Activated T-helper 1 cell treated with Interleukin-2 at 50 U/mL for 16 hours (primary cell): ENCODE data around the gene CLBA1.

Experiments
- DNase-seq: peaks from one replicate; pipeline ENCODE4 v3.0.0-alpha.2; 2020; ENCODE audit warnings: low read depth

CLBA1 gene

DNA sequence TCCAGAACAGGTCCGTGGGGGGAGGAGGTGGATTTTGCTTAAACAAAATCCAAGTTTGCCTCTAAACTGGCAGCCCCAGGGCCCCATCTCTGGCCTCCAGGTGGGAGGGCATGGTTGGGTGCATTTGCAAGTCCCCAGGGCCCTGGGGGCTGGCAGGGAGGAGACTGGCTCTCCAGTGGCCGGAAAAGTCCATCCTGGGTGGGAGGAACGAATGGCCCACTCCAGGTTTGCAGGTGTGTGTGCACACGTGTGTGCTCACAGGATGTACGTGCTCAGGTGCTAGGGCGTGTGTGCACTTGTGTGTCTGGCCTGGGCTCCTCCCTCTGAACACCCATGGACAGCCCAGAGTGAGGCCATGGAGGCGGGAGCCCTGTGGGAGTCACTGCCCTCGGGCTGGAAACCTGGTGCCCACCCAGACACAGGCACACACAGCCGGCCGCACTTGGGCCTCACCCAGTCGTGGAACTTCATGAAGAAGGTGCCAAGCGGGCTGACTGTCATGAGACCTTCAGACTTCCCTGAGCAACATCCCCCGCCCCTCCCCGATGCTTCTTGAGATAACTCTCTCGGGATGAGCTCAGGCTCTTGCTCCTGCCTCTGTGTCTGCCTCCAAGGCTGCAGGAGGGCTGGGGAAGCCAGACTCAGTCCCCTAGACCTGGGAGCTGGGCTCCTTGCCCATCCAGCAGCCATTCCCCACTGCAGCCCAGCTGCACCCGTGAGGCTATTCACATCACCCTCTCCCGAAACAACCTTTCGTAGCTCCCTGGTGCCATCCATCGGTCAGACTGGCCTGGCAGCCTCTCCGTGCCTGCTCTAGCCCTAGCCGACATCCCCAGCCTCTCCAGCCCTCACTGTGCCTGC is 16.8 kb upstream of the CLBA1 start:
- no peak for DNase-seq

DNA sequence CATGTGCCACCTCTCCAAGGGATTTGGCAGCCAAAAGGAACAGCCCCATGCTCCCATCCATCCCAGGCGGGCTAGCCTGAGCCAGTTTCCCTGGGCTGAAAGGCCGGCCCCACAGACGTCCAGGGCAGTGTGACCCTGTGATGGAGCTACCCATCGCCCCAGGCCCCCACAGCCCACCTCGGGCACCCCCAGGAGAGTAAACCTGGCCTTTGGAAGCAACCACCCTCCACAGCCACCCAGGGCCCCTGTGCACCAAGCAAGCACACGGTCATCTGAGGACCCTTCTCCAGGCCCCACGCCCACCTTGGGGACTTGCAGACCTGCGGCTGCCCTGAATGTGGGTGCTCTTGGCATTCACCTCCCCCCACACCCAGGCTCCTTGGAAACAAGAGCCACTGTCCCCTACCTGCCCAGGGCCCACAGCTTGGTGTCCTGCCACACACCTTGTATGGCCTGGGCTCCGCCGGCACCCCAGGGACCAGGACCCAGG is 15.8 kb upstream of the CLBA1 start:
- no peak for DNase-seq

DNA sequence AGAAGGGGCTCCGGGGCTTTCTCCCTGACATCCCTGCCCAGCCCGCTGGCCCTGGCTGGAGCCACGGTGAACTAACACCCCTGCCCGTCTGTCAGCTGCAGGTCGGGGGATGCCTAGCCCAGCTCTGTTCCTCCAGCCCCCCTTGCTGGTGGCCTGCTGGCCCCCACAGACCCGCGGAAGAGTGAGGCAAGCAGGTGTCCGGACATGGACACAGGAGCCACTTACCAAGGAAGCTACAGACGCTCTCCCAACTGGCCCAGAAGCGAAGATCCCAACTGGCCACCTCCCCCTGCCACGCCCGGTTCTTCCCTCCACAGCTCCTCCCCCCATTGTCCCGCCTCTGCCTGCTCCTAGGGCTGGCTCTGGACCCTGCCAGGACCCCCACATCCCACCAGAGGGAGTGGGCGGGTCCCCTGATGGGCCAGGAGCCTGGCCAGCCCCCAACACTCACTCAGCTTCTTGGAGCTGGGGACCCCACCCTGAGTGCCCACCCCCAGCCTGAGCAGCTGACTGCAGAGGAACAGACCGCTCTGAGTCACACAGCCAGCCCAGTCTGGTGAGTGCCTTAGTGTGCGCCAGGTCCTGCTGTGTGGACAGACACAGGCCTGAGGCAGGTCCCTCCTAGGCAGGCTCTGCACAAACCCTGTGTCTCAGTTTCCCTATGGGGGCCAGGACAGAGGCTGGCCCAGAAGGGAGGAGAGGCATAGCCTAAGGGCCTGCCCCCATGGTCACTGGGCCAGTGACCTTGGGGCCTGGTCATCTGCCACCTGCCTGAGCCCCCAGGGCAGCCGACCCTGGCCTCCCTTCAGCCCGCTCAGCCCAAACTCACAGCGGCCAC is 15.1 kb upstream of the CLBA1 start:
- no peak for DNase-seq

DNA sequence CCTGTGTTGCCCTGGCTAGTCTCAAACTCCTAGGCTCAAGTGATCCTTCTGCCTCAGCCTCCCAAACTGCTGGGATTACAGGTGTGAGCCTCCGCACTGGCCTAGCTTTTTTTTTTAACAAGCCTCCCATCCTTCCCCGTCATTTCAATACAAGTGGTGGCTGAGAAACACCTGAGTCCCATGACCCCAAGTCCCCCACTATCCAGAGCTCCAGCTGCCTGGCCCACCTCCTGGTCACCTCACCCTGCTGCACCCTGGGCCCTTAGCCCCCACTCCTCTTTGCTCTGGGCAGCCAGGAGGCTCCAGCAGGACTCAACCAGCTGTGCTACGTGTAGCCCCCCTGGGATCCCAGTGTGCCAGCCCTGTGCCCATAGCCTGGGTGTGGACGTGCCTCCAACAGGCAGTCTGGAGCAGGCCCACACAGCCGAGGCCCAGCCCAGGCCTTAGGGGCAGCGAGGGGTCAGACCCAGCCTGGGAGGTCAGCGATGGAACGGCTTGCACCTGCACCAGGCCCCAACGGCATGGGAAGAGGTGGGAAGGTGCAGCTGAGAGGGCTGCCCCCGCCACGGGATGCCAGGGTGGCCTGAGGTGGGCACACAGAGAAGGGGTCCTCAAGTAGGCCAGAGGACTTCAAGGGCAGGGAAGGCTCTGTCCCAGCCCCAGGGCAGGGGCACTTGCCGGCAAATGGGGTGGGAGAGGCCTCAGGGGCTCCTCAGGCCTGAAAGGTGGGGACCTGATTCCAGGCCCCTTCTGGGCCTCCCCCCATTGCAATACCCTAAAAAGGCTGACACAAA is 13.9 kb upstream of the CLBA1 start:
- DNase-seq: no peak

DNA sequence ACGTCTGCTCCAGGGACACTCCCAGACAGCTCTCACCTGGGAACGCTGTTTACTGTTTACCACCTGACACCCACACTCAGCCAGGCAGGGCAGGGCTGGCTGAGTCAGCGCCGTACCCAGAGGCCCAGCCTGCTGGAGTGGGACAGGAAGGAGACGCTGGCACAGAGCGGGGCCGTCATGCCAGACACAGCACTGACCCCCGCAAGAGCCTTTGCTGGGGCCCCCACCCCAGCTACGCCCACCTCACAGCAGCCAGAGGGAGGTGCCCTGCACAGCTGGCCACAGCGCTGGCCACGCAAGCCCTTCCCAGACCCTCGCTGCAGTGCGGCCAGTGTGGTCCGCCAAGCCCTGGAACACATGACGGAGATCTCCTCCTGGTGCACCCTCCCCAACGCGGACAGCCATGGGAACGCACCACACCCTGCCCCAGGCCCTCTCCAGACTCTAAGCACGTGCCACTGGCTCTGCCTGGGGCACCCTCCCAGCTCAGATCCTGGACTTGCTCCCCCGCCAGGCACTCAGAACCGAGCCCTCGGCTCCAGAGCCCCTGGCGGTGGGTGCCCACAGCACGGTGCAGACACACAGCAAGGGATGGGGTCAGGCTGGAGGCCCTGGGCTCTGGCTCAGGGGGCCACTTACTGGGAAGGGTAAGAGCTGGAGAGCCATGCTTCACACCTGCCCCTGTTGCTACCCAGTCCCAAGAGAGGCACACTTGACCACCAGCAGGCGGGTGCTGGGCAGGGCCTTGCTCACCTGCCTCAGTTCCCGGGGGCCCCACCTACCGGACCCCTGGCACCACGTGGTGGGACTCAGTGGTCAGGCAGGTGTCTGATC is 13.1 kb upstream of the CLBA1 start:
- no peak for DNase-seq

DNA sequence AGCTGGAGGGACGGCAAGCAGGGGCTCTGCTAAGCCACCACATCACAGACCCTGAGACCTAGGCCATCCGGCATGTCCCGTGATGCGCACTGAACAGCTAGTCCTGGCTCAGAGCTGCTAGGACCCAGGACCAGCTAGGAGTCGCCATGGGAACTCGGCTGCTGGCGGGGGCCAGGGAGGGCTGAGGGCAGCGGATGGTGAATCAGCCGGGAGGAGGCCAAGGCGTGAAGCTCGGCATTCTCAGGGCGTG is 12.5 kb upstream of the CLBA1 start:
- no peak for DNase-seq

DNA sequence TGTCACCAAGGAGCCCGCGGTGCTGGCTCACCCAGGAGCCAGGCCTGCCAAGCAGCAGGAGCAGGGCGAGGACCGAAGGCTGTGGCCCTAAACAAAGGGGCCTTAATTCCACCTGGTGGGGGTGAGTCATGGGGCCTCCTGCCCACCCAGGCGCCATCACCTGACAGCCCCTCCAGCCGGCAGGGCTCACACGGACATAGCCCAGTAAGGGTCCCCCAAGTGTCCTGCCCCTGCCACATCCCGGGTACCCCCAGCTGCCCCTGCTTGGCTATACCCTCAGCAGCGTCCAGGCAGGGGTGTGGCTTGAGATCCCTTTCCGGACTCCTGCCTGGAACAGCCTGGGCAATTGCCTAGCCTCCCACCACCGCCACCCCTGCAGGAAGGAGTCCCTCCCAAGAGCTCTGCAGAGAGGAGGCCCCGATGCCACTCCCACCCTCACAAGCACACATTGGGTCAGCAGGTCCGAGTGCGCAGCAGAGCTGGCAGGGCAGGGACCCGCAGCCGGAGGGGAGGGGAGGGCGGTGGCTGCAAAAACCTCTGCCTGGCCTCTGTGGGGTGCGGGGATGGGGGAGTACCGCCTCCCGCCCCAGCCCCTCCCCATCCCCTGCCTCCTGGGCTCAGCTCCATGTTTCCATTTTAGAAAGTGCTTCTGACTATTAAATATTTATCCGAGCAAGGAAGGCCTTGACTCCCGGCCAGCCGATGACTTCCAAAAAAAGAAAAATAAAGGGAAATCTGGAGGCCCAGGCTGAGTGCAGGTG is 12.0 kb upstream of the CLBA1 start:
- DNase-seq: no peak

DNA sequence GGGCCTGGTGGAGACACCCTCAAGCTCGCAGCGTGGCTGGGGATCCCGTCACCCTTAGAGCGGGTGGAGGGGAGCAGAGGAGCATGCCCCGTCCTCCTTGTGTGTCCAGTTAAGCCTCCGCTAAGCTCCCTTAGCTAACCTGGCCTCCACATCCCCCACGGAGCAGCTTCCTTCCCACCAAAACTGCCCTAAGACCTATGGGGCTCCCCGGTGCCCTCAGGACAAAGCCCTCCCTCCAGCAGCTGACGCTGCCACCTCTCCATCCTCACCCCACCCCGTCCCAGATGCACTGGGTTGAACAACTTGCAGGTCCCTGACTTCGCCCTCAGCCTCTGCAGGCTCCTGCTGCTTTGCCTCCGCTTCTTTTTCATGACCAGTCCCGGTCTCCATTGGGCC is 11.4 kb upstream of the CLBA1 start:
- no peak for DNase-seq

DNA sequence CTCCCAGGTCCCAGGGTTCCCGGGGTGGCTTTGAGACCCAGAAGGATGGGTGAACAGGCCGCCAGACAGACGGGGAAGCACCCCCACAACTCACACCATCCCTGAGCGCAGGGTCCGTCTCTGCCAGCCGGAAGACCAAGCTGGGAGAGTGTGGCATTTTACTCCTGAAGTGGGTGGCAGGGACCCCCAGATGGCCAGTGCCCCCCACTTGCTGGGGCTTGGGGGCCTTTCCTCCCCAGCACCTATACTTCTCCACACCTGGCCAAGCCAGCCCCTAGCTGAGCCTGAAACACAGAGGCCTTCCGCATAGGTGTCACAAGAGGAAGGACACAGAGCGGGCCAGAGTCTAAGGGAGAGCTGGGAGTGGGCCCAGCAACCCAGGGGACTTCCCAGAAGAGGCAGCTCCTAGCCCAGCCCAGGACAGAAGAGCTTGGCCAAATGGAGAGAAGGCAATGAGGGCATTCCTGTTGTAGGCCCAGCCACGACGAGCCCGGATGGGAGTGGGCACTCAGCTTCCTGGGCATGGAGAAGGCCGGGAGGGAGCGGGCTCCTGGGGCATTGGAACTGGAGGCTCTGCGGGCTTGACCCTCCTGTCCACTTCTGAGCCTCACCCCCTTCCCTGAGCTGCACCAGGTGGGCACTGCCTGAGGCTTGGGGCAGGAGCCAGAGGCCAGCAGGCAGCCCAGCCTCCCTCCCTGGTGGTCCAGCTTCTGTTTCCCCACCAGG is 10.8 kb upstream of the CLBA1 start:
- no peak for DNase-seq

DNA sequence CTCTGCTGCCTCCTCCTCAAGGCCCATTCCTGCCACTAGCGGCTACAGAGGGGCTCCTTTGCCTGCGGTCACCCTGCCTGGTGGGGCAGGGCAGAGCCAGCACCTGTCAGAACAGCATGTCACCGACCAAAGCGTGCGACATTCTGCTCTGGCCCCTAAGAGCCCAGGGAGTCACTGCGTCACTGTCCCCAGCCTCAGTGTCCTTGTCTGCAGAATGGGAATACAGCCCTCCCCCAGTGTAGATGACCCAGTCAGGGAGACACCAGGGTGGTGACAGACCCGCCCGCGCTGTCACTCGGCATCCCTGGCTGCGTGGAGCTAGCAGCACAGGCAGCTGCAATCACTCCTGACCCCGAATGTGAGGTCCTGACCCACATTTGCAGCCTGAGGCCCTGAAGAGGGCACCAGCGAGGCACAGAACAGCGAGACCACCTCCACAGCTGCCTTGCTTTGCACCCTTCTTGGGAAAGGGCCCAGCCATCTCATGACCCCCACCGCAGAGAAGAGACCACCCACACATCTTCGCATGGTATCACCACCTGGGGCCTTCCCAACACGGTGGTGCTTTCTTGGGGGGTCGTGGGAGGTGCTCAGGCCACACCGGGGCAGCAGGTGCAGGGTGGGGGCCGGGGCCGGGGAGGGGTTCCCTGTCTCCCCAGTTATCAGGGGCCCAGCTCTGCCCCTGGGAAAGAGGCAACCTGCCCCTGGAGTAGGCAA is 9.9 kb upstream of the CLBA1 start:
- DNase-seq: no peak

DNA sequence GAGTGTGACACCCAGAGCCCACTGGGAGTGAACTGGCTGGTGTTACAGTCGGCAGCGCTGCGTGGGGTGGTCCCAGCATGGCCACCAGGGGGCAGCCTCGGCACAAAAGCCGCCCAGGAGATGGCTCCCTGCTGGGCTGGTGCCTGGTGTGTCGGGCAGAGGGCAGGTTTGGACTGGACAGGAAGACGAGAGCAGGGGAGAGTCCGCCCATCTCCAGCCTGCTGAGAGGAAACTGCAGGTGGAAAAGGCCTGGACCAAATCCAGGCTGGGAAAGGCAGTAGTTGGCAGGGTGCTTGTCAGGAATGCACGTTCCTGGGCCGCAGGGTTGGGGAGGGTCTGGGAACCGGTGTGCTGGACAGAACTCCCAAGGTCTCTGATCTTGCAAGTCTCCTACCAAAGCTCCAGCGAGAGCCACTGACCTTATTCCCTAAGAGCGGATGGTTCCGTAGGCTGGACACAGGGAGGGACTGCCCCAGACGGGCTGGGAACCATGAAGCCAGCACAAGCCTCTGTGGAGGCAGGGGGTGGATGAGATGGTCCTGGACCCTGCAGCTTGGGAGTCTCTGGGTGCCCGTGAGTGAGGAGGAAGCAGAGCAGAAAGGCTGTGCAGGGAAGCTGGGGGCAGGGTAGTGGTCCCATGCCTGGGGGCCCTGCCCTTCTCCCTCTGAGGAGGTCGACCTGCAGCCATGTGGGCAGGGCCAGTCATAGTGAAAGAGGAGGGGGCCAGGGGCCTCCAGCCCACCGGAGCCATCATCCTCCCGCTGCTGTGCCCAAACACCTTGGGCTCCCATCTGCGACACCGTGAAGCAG is 9.2 kb upstream of the CLBA1 start:
- DNase-seq: peak; percentile 78

DNA sequence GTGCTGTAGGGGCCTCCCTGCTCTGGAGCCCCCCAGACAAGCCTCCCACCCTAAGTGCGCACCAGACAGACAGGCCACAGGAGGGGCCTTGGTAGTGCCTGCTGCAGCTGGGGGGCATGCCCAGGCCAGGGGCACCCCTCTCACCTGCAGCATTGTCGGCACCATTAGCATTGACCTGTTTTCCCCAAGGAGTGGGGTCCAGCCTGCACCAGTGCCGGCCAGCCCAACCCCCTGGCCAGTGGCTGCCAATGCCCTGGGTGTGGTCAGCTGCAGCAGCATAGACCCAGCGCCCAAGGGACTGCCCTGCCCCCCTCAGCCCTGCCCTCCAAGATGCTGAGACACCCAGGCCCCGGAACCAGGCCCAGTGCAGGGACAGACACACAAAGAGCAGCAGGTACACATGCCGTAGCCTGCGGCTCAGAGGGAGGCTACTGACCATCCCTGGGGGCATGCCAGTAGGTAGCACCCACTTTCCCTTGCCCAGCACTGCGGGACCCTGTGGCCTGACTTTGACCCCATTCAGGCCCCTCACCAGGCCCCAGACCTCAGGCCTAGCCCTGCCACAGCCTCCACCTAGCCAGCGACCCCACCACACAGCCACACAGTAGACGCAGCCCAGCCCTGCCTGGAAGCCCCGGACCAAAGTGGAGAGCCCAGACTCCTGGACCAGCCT is 8.4 kb upstream of the CLBA1 start:
- no peak for DNase-seq

DNA sequence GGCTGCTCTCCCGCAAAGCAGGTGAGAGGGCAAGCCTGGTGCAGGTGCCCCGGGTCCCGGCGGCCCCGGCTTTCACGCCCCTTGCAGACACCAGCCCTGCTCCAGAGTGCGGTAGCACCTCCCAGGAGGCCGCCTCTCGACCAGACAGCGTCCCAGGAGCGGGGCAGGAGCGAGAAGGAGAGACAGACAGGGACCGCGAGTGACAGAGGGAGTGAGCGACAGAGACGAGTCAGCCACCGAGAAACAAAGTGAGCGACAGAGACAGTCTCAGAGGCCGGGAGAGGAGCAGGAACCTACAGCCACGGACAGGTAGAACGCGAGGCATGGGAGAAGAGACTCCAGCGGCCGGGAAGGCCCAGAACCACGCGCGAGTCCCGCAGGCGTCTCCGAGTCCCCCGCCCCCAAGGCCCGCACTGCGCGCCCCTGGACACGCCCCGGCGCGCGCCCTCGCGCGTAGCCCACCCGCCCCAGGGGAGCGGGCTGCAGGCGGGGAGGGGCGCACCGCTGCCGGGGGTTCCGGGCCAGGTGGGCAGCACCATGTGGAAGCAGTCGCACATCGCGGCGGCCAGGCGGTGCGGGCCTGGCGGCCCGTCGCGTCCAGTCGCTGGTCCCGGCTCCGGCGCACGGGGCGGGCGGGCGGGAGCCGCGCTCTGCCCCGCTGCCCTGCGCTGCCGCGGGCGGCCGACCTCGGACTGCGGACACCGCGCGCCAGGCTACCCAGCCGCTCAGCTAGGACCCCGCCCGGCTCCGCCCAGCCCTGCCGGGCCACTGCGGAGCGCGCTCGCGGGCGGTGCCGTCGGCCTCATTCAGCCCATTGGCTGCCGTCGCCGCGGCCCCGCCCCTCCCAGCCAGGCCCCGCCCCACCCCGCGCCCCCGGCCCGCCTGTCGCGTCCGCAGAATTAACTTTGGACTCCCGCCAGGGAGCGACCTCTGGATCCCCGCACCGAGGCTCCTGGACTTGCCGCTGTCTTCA is 7.6 kb upstream of the CLBA1 start, which contains the start of gene AHNAK2:
AHNAK2 (minus strand) TSS at position 694 of the 973 bp plus-strand sequence; CDS start at position 557, 137 bp downstream.
- DNase-seq: peak; percentile 20

DNA sequence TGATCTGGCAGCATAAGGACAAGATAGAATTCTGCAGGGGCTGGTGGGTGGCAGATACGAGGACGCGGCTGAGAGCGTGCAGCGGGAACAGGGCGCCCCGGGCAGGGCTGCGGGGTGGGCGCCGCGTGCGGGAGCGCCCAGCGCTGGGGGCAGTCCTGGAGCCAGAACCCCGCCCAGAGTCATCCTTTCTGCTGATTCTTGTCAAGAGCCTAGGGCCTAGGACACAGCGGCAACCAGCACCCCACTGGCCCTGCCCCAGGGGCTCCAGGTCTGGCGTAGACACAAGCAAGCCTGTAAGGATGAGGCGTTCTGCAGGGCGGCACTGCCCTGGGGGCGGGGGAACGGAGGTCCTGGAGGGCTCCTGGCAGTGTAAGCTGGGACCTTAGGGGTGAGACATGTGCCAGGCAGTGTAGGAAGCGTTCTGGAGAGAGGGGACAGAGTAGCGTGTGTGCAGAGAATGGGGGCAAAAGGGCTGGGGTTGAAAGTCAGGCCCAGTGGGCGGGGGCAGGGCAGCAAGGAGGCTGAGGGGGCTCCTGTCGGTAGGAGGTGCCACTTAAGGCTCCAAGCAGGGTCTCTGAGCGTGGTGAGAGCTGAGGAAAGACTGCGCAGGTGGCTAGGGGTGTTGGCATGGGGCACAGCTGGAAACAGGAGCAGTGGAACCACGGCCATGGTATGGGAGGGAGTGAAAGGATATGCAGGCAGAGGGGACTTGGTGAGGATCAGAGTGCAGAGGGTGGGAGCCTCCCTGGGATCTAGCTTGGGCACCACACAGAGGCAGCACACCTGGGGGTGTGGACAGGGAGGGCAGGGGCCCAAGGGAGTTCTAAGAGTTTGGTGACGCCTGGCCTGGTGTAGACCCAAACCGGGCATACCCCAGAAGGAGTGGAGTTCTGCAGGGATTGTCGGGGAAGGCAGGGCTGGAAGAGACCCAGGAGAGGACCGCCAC is 6.6 kb upstream of the CLBA1 start:
- no peak for DNase-seq

DNA sequence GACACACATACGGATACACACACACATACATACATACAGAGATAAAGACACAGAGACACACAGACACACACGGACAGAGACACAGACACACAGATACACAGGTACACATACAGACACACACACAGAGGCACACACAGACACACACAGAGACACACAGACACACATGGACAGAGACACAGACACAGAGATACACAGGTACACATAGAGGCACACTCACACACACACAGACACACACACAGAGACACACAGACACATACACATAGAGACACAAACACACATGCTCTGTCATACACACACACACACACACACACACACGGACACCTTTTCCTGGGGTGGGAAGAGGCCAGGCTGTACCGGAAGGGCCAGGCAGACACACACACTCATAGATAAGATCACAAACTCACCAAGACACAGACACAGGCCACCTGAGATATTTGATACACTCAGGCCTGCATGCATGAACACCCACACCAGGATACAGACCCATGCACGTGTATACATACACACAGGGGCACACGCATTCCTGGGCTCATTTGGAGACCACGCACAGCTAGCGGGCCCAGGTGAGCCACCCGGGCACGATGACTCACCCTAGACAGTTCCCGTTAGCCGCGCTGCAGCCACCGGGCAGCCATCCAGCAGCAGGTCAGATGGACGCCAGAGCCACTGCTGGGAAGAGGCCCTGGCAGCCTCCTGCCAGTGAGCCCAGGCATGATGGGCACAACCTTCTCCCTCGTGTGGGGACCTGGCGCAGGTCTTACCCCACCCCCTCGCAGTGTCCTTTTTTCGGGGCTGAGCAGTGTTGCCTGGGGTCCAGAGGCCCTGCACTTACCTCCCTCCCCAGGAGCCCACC is 5.6 kb upstream of the CLBA1 start:
- DNase-seq: no peak
